Endothelial cell of umbilical vein (primary cell): ENCODE measurements around the gene INTS2. TPM values are rescaled to one million over a fixed set of nuclear protein-coding genes. Genes with fewer than 3 reads are reported as not detected.

ENCODE experiments used
- BruUV-seq: library from RNA; stranded (reverse); fragments of 400-500 nt; replicated peaks from 2 replicates; lab custom pipeline; 2021; lab: Mats Ljungman, UMichigan
- CTCF ChIA-PET: fragments of 300-600, 350-600 bp; sonication (Branson Sonifier 250); formaldehyde crosslinking; loops from one replicate; lab custom pipeline; 2021; ENCODE audit warnings: antibody characterized with exemption, inconsistent platforms; lab: Charles Lee
- POLR2A ChIA-PET: fragments of 300-600, 350-600 bp; sonication (Branson Sonifier 250); formaldehyde crosslinking; loops from one replicate; lab custom pipeline; 2021; ENCODE audit warnings: antibody characterized with exemption, inconsistent platforms; lab: Charles Lee
- DNase-seq: peaks from one replicate; pipeline ENCODE4 v3.0.0-alpha.2; 2011; ENCODE audit warnings: low read depth, low spot score
- FAIRE-seq: peaks from 2 replicates; lab custom pipeline; 2011; peaks lifted over from hg19 to GRCh38; lab: Jason Lieb, UNC
- H2AFZ ChIP-seq: 2 replicates; pipeline ENCODE4 v1.6.0; 2012; ENCODE audit warnings: low read depth, low read length, control low read depth, inconsistent platforms
- H3K27ac ChIP-seq: 2 replicates; pipeline ENCODE4 v1.5.1; 2011; ENCODE audit warnings: low read depth, mild to moderate bottlenecking, control low read depth, low read length, moderate library complexity; ENCODE audit not compliant: insufficient read depth
- H3K27me3 ChIP-seq, 2 experiments: 2 replicates each; pipeline versions ENCODE4 v1.6.0 to v1.6.1; 2011; ENCODE audit warnings: low read length in 2 of 2, mixed read lengths in 1 of 2; ENCODE audit not compliant: control insufficient read depth in 2 of 2, insufficient read depth in 2 of 2
- H3K36me3 ChIP-seq, 2 experiments: 2 replicates in 1 of 2; 3 replicates in 1 of 2; pipeline ENCODE4 v1.5.1; 2011; ENCODE audit warnings: low read length in 2 of 2, mild to moderate bottlenecking in 1 of 2, moderate library complexity in 1 of 2; ENCODE audit not compliant: control insufficient read depth in 2 of 2, insufficient read depth in 2 of 2; ENCODE audit errors: extremely low read depth in 1 of 2
- H3K4me1 ChIP-seq: 3 replicates; pipeline ENCODE4 v1.5.1; 2011; ENCODE audit warnings: mild to moderate bottlenecking, low read length; ENCODE audit not compliant: control insufficient read depth, insufficient read depth; ENCODE audit errors: extremely low read depth
- H3K4me2 ChIP-seq: 2 replicates; pipeline ENCODE4 v1.6.1; 2011; ENCODE audit warnings: low read length, control low read depth, mixed read lengths; ENCODE audit not compliant: insufficient read depth
- H3K4me3 ChIP-seq, 3 experiments: fragments of 200-600 bp in 1 of 3; sonication (generic), shearing (Covaris generic) in 1 of 3; replicated peaks in 1 of 3; 2 replicates each; pipeline ENCODE4 v1.5.1; 2011 to 2016; ENCODE audit warnings: control low read depth in 3 of 3, low read length in 3 of 3, mild to moderate bottlenecking in 2 of 3, inconsistent platforms in 1 of 3, low read depth in 1 of 3, moderate library complexity in 1 of 3; ENCODE audit not compliant: insufficient read depth in 1 of 3
- H3K79me2 ChIP-seq: 2 replicates; pipeline ENCODE4 v1.6.0; 2012; ENCODE audit warnings: low read length, inconsistent platforms; ENCODE audit not compliant: control insufficient read depth, insufficient read depth
- H3K9ac ChIP-seq: replicated peaks from 2 replicates; pipeline ENCODE3; 2011; ENCODE audit warnings: low read length, control low read depth; ENCODE audit not compliant: insufficient read depth; ENCODE audit errors: extremely low read depth
- H3K9me1 ChIP-seq: replicated peaks from 3 replicates; pipeline ENCODE4 v1.6.0; 2011; ENCODE audit warnings: mild to moderate bottlenecking, low read length; ENCODE audit not compliant: control insufficient read depth, insufficient read depth; ENCODE audit errors: extremely low read depth
- H3K9me3 ChIP-seq: replicated peaks from 2 replicates; pipeline ENCODE4 v1.5.1; 2012; ENCODE audit warnings: low read length, inconsistent platforms; ENCODE audit not compliant: control insufficient read depth, insufficient read depth
- H4K20me1 ChIP-seq: replicated peaks from 2 replicates; pipeline ENCODE3; 2011; ENCODE audit warnings: mild to moderate bottlenecking, low read length; ENCODE audit not compliant: control insufficient read depth, insufficient read depth; ENCODE audit errors: extremely low read depth
- EZH2 ChIP-seq: IDR thresholded peaks from 2 replicates; pipeline ENCODE4 v1.6.1; 2012; ENCODE audit warnings: borderline replicate concordance, low read depth, mild to moderate bottlenecking, moderate library complexity, low read length, inconsistent platforms; ENCODE audit not compliant: severe bottlenecking
- FOS ChIP-seq: IDR thresholded peaks from 2 replicates; pipeline ENCODE4 v1.6.1; 2011; ENCODE audit warnings: mild to moderate bottlenecking, low read length, moderate library complexity, borderline replicate concordance; ENCODE audit not compliant: insufficient read depth
- GATA2 ChIP-seq: IDR thresholded peaks from 2 replicates; pipeline ENCODE4 v1.7.0; 2011; ENCODE audit warnings: low read depth, mild to moderate bottlenecking, moderate library complexity, mixed read lengths, low read length; ENCODE audit not compliant: insufficient read length, insufficient read depth
- JUN ChIP-seq: IDR thresholded peaks from 2 replicates; pipeline ENCODE4 v1.6.1; 2011; ENCODE audit warnings: borderline replicate concordance, low read depth; ENCODE audit not compliant: insufficient read length, insufficient read depth
- MYC ChIP-seq: IDR thresholded peaks from one replicate; pipeline ENCODE4 v1.6.1; 2011; ENCODE audit warnings: mild to moderate bottlenecking, low read depth, low read length
- POLR2A ChIP-seq: IDR thresholded peaks from 2 replicates; pipeline ENCODE4 v1.6.1; 2012; ENCODE audit warnings: low read depth, mild to moderate bottlenecking, control low read depth, low read length
- POLR2AphosphoS5 ChIP-seq: IDR thresholded peaks from 2 replicates; pipeline ENCODE4 v1.6.1; 2012; ENCODE audit warnings: low read depth, mild to moderate bottlenecking, control low read depth, low read length, moderate library complexity; ENCODE audit not compliant: insufficient read depth
- dilution Hi-C: fragments of 300-500 bp; cut with MboI; formaldehyde crosslinking; loops from one replicate; pipeline ENCODE4 v1.15.0; 2019; ENCODE audit warnings: low sequenced_read_pairs; ENCODE audit not compliant: extremely low pct_ligation_motif_present
- intact Hi-C: fragments of 100-400 bp; cut with micrococcal nuclease; formaldehyde crosslinking; loops from one replicate; pipeline ENCODE4 v1.10.0; 2022
- polyA plus RNA-seq, 4 experiments: library from polyadenylated mRNA; depleted of rRNA in 3 of 4; stranded (reverse) in 3 of 4; unstranded in 1 of 4; fragments of >200 nt; gene quantifications; 2 replicates each; pipeline versions ENCODE4 v1.2.1 to v1.2.3, GENCODE V29; 2011 to 2012; ENCODE audit warnings: missing spikeins in 1 of 4
- total RNA-seq: library from RNA; stranded (reverse); gene quantifications from 2 replicates; pipeline ENCODE4 v1.2.3, GENCODE V29; 2021
- TF ChIP-seq, protein P1 (sequence below): IDR thresholded peaks from 2 replicates; pipeline ENCODE4 v1.6.1; 2011; ENCODE audit not compliant: insufficient read depth, insufficient read length
- TF ChIP-seq, protein P2 (sequence below), 2 donors: IDR thresholded peaks; 1 replicate in 1 of 2; 2 replicates in 1 of 2; pipeline ENCODE4 v1.5.1; 2011; ENCODE audit warnings: low read length in 2 of 2, mild to moderate bottlenecking in 2 of 2, moderate library complexity in 2 of 2, control low read depth in 1 of 2, inconsistent platforms in 1 of 2, low read depth in 1 of 2; ENCODE audit not compliant: insufficient read depth in 1 of 2; ENCODE audit errors: extremely low read depth in 1 of 2

INTS2 gene
- total and polyA plus RNA-seq, 2 donors (not counting 3 experiments of a cell fraction or from before 2014, with no cell fraction given): 6.2 to 13.4 TPM

DNA sequence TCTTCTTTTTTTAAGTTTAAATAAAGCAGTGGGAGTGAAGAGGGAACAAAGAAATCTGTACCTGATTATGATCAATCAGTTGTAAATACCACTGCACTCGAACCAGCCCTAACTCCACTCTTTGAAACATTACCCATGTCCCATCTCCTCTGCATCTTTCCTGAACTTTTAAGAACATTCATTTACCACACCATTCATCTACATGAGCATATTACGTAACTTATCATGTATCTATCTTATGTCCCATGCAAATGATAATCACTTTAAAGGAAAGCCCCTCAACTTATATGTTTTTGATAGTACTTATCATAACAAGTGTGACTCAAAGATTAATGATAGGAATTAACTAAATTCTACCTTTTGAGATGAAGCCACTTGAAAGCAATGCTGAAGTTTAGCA lies 53.7 kb downstream of the INTS2 start:
- Histone ChIP-seq H4K20me1 (no peaks in the 10 kb centered on the region), H3K9me3 (no peaks in the 10 kb centered on the region), H3K27me3 (no peaks in the 10 kb centered on the region), H3K27ac (no peak overlapping the region), H3K4me3 (no peak overlapping the region), H3K4me1 (no peaks in the 10 kb centered on the region), H3K4me2 (no peak overlapping the region), H3K36me3 (no peaks in the 10 kb centered on the region), H3K9me1 (no peaks in the 10 kb centered on the region), H2AFZ (no peak overlapping the region), H3K79me2 (no peaks in the 10 kb centered on the region), H3K9ac (no peak overlapping the region)
- DNase-seq (no peak), FAIRE-seq (no peak)
- BruUV-seq: no TSS peak
- dilution Hi-C loops: no loop called here
- intact Hi-C loops: no loop called here
- no peak for TF ChIP-seq GATA2
- no peak for TF ChIP-seq MYC
- TF ChIP-seq POLR2AphosphoS5: no peak
- no peak for TF ChIP-seq EZH2
- no peak for TF ChIP-seq JUN
- TF ChIP-seq, protein P1, sequence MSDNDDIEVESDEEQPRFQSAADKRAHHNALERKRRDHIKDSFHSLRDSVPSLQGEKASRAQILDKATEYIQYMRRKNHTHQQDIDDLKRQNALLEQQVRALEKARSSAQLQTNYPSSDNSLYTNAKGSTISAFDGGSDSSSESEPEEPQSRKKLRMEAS: no peak
- no peak for TF ChIP-seq FOS
- TF ChIP-seq, protein P2, sequence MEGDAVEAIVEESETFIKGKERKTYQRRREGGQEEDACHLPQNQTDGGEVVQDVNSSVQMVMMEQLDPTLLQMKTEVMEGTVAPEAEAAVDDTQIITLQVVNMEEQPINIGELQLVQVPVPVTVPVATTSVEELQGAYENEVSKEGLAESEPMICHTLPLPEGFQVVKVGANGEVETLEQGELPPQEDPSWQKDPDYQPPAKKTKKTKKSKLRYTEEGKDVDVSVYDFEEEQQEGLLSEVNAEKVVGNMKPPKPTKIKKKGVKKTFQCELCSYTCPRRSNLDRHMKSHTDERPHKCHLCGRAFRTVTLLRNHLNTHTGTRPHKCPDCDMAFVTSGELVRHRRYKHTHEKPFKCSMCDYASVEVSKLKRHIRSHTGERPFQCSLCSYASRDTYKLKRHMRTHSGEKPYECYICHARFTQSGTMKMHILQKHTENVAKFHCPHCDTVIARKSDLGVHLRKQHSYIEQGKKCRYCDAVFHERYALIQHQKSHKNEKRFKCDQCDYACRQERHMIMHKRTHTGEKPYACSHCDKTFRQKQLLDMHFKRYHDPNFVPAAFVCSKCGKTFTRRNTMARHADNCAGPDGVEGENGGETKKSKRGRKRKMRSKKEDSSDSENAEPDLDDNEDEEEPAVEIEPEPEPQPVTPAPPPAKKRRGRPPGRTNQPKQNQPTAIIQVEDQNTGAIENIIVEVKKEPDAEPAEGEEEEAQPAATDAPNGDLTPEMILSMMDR (IDR thresholded peaks at IDR 0.05; ENCODE audit: extremely low read depth in 1 of 2, insufficient read depth in 1 of 2, low read depth in 1 of 2, low read length in 2 of 2): no peak
- no peak for TF ChIP-seq POLR2A
- CTCF ChIA-PET: interaction anchor here (0.7 kb wide), 1 partner anchor 11 kb away, joined by 3 read pairs; the partner anchor contains the start of gene BRIP1
- POLR2A ChIA-PET: no interaction called here
